Panc1 (cell line): Measurements from ENCODE around the gene HIPK2. TPM values are rescaled to one million over a fixed set of nuclear protein-coding genes. Genes with fewer than 3 reads are reported as not detected.
"Not testable (repeated sequence)": the region's sequence is repeated elsewhere in the genome, so short reads cannot be mapped to it uniquely, and the experiment has no call there.

Source experiments
- ATAC-seq: fragments of 200-7000 bp; cut with Tn5 transposase; 2 replicates; pipeline ENCODE4 v1.9.1; 2020; ENCODE audit warnings: mild to moderate bottlenecking, moderate library complexity
- BruUV-seq: library from RNA; stranded (reverse); fragments of 400-500 nt; replicated peaks from 2 replicates; lab custom pipeline; 2021; lab: Mats Ljungman, UMichigan
- CTCF ChIA-PET: fragments of 300-600 bp; sonication (Branson Sonifier 250); formaldehyde crosslinking; loops from one replicate; lab custom pipeline; 2022; ENCODE audit warnings: antibody characterized with exemption; lab: Charles Lee
- POLR2A ChIA-PET: fragments of 300-600 bp; sonication (Branson Sonifier 250); formaldehyde crosslinking; loops from one replicate; lab custom pipeline; 2022; ENCODE audit warnings: antibody characterized with exemption; lab: Charles Lee
- DNase-seq: peaks from one replicate; pipeline ENCODE4 v3.0.0-alpha.2; 2010; ENCODE audit warnings: low read depth, low spot score
- H3K27ac ChIP-seq: 2 replicates; pipeline ENCODE4 v1.5.1; 2011; ENCODE audit warnings: mild to moderate bottlenecking, low read length, inconsistent platforms
- H3K27me3 ChIP-seq: fragments of 200-500 bp; sonication (Bioruptor generic); 2 replicates; pipeline ENCODE4 v1.6.0; 2014; ENCODE audit warnings: low read length, inconsistent platforms; ENCODE audit not compliant: control insufficient read depth, insufficient read depth
- H3K36me3 ChIP-seq: fragments of 200-500 bp; sonication (Bioruptor generic); 2 replicates; pipeline ENCODE4 v1.5.1; 2014; ENCODE audit warnings: inconsistent platforms, mild to moderate bottlenecking, low read length, moderate library complexity; ENCODE audit not compliant: control insufficient read depth, insufficient read depth
- H3K4me1 ChIP-seq: 2 replicates; pipeline ENCODE4 v1.5.1; 2011; ENCODE audit warnings: inconsistent platforms, mild to moderate bottlenecking, low read length, moderate library complexity; ENCODE audit not compliant: control insufficient read depth, insufficient read depth
- H3K4me3 ChIP-seq, 2 experiments: 2 replicates each; pipeline ENCODE4 v1.5.1; 2011 to 2012; ENCODE audit warnings: low read depth in 2 of 2, low read length in 2 of 2, mild to moderate bottlenecking in 2 of 2, inconsistent platforms in 1 of 2, moderate library complexity in 1 of 2
- H3K9me3 ChIP-seq: fragments of 200-500 bp; sonication (Bioruptor generic); 2 replicates; pipeline ENCODE4 v1.5.1; 2014; ENCODE audit warnings: low read depth, mild to moderate bottlenecking, inconsistent platforms, low read length, moderate library complexity; ENCODE audit not compliant: control insufficient read depth, insufficient read depth
- CTCF ChIP-seq: fragments of 450-650 bp; IDR thresholded peaks from 2 replicates; pipeline ENCODE4 v1.5.1; 2017; ENCODE audit warnings: mild to moderate bottlenecking
- POLR2AphosphoS5 ChIP-seq: IDR thresholded peaks from 2 replicates; pipeline ENCODE4 v1.6.1; 2012; ENCODE audit warnings: mild to moderate bottlenecking, low read depth, low read length, moderate library complexity
- SIN3A ChIP-seq: IDR thresholded peaks from 2 replicates; pipeline ENCODE4 v1.6.1; 2012; ENCODE audit warnings: low read depth, mild to moderate bottlenecking, low read length, moderate library complexity, borderline replicate concordance; ENCODE audit not compliant: insufficient read depth
- TCF7L2 ChIP-seq: IDR thresholded peaks from 2 replicates; pipeline ENCODE4 v1.6.1; 2011; ENCODE audit warnings: mild to moderate bottlenecking, low read depth, low read length, inconsistent platforms
- in situ Hi-C: cut with HindIII; loops from 2 replicates; pipeline ENCODE4 v1.10.0; 2016; ENCODE audit warnings: low sequenced_read_pairs, low pct_unique_long_range_greater_than_20kb
- intact Hi-C: fragments of 100-400 bp; cut with micrococcal nuclease; formaldehyde crosslinking; loops from one replicate; pipeline ENCODE4 v1.10.0; 2022; ENCODE audit not compliant: unreplicated experiment
- total RNA-seq: library from RNA; stranded (reverse); gene quantifications from one replicate; pipeline ENCODE4 v1.2.1, GENCODE V29; 2021; ENCODE audit not compliant: unreplicated experiment
- TF ChIP-seq, protein P1 (sequence below), 2 experiments: IDR thresholded peaks; 2 replicates each; pipeline ENCODE4 v1.6.1; 2011 to 2012; ENCODE audit warnings: low read depth in 2 of 2, control low read depth in 1 of 2, low read length in 1 of 2, mild to moderate bottlenecking in 1 of 2, moderate library complexity in 1 of 2; ENCODE audit not compliant: insufficient read depth in 1 of 2

HIPK2 gene
- total RNA-seq, 1 experiment from 2014 or later = 34.1 TPM

- no TSS peak for BruUV-seq
- in situ Hi-C loops = no loop called here
- TF ChIP-seq CTCF (no peak), TCF7L2 (no peak), POLR2AphosphoS5 (no peak), SIN3A (no peak)
- TF ChIP-seq, protein P1, sequence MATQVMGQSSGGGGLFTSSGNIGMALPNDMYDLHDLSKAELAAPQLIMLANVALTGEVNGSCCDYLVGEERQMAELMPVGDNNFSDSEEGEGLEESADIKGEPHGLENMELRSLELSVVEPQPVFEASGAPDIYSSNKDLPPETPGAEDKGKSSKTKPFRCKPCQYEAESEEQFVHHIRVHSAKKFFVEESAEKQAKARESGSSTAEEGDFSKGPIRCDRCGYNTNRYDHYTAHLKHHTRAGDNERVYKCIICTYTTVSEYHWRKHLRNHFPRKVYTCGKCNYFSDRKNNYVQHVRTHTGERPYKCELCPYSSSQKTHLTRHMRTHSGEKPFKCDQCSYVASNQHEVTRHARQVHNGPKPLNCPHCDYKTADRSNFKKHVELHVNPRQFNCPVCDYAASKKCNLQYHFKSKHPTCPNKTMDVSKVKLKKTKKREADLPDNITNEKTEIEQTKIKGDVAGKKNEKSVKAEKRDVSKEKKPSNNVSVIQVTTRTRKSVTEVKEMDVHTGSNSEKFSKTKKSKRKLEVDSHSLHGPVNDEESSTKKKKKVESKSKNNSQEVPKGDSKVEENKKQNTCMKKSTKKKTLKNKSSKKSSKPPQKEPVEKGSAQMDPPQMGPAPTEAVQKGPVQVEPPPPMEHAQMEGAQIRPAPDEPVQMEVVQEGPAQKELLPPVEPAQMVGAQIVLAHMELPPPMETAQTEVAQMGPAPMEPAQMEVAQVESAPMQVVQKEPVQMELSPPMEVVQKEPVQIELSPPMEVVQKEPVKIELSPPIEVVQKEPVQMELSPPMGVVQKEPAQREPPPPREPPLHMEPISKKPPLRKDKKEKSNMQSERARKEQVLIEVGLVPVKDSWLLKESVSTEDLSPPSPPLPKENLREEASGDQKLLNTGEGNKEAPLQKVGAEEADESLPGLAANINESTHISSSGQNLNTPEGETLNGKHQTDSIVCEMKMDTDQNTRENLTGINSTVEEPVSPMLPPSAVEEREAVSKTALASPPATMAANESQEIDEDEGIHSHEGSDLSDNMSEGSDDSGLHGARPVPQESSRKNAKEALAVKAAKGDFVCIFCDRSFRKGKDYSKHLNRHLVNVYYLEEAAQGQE (IDR thresholded peaks at IDR 0.05; ENCODE audit: insufficient read depth in 1 of 2, low read depth in 2 of 2, low read length in 1 of 2) = no peak
- Histone ChIP-seq H3K27ac (no peak overlapping the region), H3K9me3 (no peaks in the 10 kb centered on the region), H3K36me3 (no peaks in the 10 kb centered on the region), H3K4me3 (no peak overlapping the region), H3K4me1 (peaks cover 5% of the 10 kb centered on the region; the same call in 1 of the 2 replicates), H3K27me3 (no peaks in the 10 kb centered on the region)
- CTCF ChIA-PET = no interaction called here
- ATAC-seq (peak; percentile 62; the same call in 1 of the 2 replicates), DNase-seq (no peak)
- intact Hi-C loops = no loop called here
- POLR2A ChIA-PET = no interaction called here
Measured at GRCh38 chr7:139673230-139673629, 104.6 kb downstream of the HIPK2 start.

GRCh38 chr7:139671967-139672366 is 105.8 kb downstream of the HIPK2 start:
- peaks cover 5% of the 10 kb centered on the region; the same call in 1 of the 2 replicates for H3K4me1 ChIP-seq
- intact Hi-C loops = no loop called here
- ChIA-PET CTCF (no interaction called here), POLR2A (no interaction called here)
- in situ Hi-C loops = no loop called here
- H3K27ac ChIP-seq = no peak overlapping the region
- TF ChIP-seq SIN3A = no peak
- TF ChIP-seq CTCF = no peak
- TF ChIP-seq TCF7L2 = no peak
- TF ChIP-seq, protein P1 (IDR thresholded peaks at IDR 0.05; ENCODE audit: insufficient read depth in 1 of 2, low read depth in 2 of 2, low read length in 1 of 2) = no peak
- TF ChIP-seq POLR2AphosphoS5 = no peak
- H3K36me3 ChIP-seq = no peaks in the 10 kb centered on the region
- ATAC-seq = peak; percentile 75
- no peak overlapping the region for H3K4me3 ChIP-seq
- no peaks in the 10 kb centered on the region for H3K9me3 ChIP-seq
- DNase-seq = no peak
- no TSS peak for BruUV-seq
- H3K27me3 ChIP-seq = no peaks in the 10 kb centered on the region

DNA sequence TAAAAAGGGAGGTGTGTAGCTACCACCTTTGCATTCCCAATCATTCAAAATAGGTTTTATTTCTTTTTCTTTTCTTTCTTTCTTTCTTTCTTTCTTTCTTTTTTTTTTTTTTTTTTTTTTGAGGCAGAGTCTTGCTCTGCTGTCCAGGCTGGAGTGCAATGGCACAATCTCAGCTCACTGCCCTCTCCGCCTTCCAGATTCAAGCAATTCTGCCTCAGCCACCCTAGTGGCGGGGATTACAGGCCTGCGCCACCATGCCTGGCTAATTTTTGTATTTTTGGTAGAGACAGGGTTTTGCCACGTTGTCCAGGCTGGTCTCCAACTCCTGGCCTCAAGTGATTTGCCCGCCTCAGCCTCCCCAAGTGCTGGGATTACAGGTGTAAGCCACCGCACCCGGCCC is 107.1 kb downstream of the HIPK2 start:
- H3K27me3 ChIP-seq, intact Hi-C loops, ATAC-seq, H3K9me3 ChIP-seq, POLR2A ChIA-PET, DNase-seq, CTCF ChIA-PET, BruUV-seq, H3K4me3 ChIP-seq, H3K4me1 ChIP-seq, H3K27ac ChIP-seq, in situ Hi-C loops, H3K36me3 ChIP-seq: not testable (repeated sequence)
